KOPT-K1 (cell line): ENCODE data around the gene ME1.
"Not testable (repeated sequence)": the region's sequence is repeated elsewhere in the genome, so short reads cannot be mapped to it uniquely, and the experiment has no call there.

Experiments used
- H3K27ac ChIP-seq: fragments of 200-600 bp; sonication (generic); 2 replicates; pipeline ENCODE4 v1.5.1; 2016; ENCODE audit warnings: antibody characterized with exemption, mild to moderate bottlenecking, low read depth, low read length; ENCODE audit not compliant: poor library complexity, severe bottlenecking
- H3K36me3 ChIP-seq: fragments of 200-600 bp; sonication (generic); 2 replicates; pipeline ENCODE4 v1.5.1; 2017; ENCODE audit warnings: antibody characterized with exemption, mild to moderate bottlenecking, low read length, moderate library complexity; ENCODE audit not compliant: insufficient read depth
- H3K9me3 ChIP-seq: fragments of 200-600 bp; sonication (generic); 2 replicates; pipeline ENCODE4 v1.5.1; 2017; ENCODE audit warnings: antibody characterized with exemption, low read length, mild to moderate bottlenecking; ENCODE audit not compliant: insufficient read depth, poor library complexity, severe bottlenecking

ME1 gene

GRCh38 chr6:83403191-83403590 is 27.7 kb downstream of the ME1 start:
- Histone ChIP-seq H3K9me3 (no peaks in the 10 kb centered on the region), H3K27ac (no peak overlapping the region), H3K36me3 (no peaks in the 10 kb centered on the region)

GRCh38 chr6:83389606-83390005 is 41.2 kb downstream of the ME1 start:
- no peak overlapping the region for H3K27ac ChIP-seq
- H3K9me3 ChIP-seq, result no peaks in the 10 kb centered on the region
- H3K36me3 ChIP-seq, result no peaks in the 10 kb centered on the region

GRCh38 chr6:83385473-83385872 is 45.4 kb downstream of the ME1 start:
- Histone ChIP-seq H3K27ac (no peak overlapping the region), H3K36me3 (no peaks in the 10 kb centered on the region)

DNA sequence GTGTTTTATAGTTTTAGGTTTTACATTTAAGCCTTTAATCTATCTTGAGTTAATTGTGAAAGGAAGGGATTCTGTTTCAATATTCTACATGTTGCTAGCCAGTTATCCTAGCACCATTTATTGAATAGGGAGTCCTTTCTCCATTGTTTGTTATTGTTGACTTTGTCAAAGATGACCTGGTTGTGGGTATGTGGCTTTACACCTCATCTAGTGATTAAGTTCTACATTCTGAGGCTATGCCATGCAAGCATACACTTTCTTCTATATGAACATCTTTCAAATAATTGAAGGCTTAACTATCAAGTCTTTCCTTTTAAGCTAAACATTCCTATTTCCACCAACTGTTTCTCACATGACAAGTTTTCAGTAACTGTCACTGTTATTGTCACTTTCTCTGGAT is 46.1 kb downstream of the ME1 start:
- H3K27ac ChIP-seq, result no peak overlapping the region
- H3K9me3 ChIP-seq, result no peaks in the 10 kb centered on the region
- H3K36me3 ChIP-seq, result no peaks in the 10 kb centered on the region

More at GRCh38 chr6:83385473-83385872, 45.4 kb downstream of the ME1 start:
- H3K9me3 ChIP-seq, result no peaks in the 10 kb centered on the region

- no peaks in the 10 kb centered on the region for H3K9me3 ChIP-seq
- H3K36me3 ChIP-seq, result no peaks in the 10 kb centered on the region
- no peak overlapping the region for H3K27ac ChIP-seq
Observed at GRCh38 chr6:83381949-83382348, 48.9 kb downstream of the ME1 start.

DNA sequence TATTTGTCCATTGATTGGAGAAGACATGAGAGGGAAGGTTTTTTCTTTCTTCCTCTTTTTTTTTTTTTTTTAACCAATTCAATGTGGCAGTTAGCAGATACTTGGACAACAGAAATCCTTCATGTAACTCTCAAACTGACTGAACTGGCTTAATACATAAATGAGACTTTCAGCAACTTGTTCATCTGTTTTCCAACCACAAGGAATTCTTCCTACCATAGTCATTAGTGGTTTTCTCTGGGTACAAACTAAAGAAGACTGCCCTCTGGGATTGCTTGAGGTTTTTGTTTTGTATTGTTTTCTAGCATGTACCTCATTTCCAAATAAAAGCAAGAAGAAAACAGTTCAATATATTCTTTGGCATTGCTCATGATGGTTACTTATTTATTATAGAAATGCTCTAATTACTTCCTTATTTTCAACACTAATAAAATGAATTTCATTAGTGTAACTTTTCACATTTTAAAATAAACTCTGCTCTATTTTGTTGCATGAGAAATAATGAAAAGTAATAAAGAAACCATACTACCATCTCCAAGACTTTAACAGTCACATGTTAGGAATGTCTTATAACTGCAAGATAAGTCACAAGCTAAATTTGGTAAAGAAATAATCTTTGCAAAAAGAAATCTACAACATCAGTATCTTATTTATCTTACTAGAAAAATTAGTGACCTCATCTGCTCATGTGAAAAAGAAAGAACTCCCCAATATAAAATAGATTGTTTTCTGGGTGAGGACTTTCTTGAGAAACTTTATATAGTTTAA is 52.0 kb downstream of the ME1 start:
- Histone ChIP-seq H3K9me3 (no peaks in the 10 kb centered on the region), H3K36me3 (no peaks in the 10 kb centered on the region), H3K27ac (no peak overlapping the region)

DNA sequence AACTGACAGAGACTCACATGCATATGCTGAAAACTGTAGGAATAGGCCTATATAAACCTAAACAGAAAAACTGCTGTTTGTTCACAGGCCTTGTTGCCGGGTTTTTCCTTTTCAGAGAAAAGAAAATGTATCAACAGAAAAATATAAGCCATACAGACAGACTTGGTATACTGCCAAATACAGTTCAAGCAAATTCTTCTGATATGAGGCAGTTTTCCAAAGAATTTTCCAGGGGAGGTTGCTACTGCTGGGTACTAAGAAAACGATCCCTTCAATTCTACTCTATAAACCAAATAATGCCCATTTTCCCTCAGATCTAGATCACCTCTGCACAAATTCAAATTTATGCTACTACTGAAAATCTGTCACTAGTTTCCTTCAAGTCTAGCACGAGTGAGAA is 59.4 kb downstream of the ME1 start:
- Histone ChIP-seq H3K27ac (no peak overlapping the region), H3K36me3 (no peaks in the 10 kb centered on the region), H3K9me3 (no peaks in the 10 kb centered on the region)

DNA sequence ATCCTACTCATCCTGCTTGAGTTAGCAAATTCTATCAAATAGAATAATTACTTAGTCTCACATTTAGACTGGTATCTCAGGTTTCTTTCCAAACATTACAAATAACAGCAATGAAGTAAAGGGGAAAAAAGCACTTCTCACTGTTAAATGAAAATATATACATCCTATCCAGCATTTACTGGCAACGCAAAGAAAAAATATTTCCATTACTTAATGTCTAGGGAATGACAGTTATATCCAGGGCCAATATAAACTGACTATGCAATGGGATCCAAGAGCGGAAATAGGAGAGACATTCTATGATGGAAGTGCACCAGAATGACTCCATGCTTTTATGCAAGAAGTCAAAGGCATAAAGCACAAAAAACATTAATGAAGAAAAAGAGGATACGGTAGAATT is 60.3 kb downstream of the ME1 start:
- H3K27ac ChIP-seq, result no peak overlapping the region
- H3K9me3 ChIP-seq, result no peaks in the 10 kb centered on the region
- no peaks in the 10 kb centered on the region for H3K36me3 ChIP-seq

GRCh38 chr6:83369692-83370091 is 61.2 kb downstream of the ME1 start:
- H3K27ac ChIP-seq, result no peak overlapping the region
- no peaks in the 10 kb centered on the region for H3K36me3 ChIP-seq
- no peaks in the 10 kb centered on the region for H3K9me3 ChIP-seq

DNA sequence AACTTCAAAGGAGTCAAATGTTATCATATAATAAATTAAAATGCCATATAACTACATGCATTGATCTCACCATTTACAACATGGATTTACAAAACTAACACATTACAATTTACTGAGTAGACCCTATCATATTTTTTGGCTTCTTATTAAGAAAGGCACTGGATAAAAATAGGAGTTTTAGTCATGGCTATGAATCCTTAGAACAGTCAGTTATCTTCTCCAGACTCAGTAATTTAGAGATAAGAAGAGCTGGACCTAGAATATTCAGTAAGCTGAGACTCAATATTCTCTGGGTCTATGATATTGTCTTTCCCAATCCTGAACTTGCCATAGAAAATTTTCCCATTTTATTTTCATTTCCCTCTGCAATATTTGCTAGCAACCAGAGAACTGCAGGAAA is 62.3 kb downstream of the ME1 start:
- no peaks in the 10 kb centered on the region for H3K36me3 ChIP-seq
- H3K27ac ChIP-seq, result no peak overlapping the region
- H3K9me3 ChIP-seq, result no peaks in the 10 kb centered on the region

DNA sequence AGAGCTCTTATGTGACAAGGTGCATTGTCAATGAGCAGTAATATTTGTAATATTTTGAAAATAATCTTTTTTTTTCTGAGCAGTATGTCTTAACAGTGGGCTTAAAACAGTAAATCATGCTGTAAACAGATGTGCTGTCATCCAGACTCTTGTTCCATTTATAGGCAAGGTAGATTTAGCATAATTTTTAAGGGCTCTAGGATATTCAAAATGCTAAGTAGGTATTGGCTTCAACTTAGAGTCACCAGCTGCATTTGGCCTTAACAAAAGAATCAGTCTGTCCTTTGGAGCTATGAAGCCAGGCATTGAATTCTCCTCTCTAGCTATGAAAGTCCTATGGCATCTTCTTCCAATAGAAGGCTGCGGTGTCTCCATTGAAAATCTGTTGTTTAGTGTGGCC is 63.7 kb downstream of the ME1 start:
- Histone ChIP-seq H3K27ac (no peak overlapping the region), H3K36me3 (no peaks in the 10 kb centered on the region), H3K9me3 (no peaks in the 10 kb centered on the region)

DNA sequence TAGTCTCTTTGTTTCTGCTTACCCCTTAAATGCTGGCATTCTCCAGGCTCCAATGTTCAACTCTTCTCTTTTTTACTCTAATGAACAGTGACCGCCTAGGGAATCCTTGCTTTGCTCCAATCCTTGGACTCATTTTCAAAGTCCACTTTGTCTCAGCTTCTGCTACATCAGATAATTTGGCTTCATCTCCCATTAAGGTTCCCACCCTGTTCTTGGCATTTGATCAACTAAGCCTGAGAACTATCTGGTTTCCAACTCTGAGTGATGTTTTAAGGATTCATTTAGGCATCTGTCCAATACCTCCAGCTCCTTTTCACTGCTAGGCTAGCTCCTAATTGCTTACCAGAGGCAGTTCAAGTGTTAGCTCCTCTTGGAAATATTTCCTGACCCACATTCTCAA is 64.9 kb downstream of the ME1 start:
- H3K9me3 ChIP-seq, result no peaks in the 10 kb centered on the region
- no peaks in the 10 kb centered on the region for H3K36me3 ChIP-seq
- no peak overlapping the region for H3K27ac ChIP-seq

GRCh38 chr6:83362349-83362748 is 68.5 kb downstream of the ME1 start:
- H3K27ac ChIP-seq, H3K9me3 ChIP-seq, H3K36me3 ChIP-seq: not testable (repeated sequence)

DNA sequence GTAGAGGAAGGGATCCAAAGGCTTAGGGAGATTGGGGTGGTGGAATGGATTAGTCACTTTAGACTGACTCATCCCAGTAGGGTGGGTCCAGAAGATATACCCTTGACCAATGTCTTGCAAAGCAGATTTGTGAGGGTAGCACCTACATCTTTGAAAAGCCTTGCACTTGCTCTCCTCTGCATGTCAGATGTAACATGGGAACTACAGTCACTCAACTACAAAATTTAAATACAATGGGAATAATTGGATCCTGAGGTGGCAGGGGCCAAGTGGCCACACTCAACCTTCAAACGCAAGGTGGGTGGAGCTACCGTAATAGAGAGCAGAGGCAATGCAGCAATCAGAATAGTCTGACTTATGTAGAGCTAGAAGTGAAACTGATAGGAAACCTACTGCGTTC is 71.2 kb downstream of the ME1 start:
- Histone ChIP-seq H3K36me3 (no peaks in the 10 kb centered on the region), H3K27ac (no peak overlapping the region), H3K9me3 (no peaks in the 10 kb centered on the region)

GRCh38 chr6:83354747-83355146 is 76.1 kb downstream of the ME1 start:
- no peaks in the 10 kb centered on the region for H3K36me3 ChIP-seq
- H3K27ac ChIP-seq, result no peak overlapping the region
- no peaks in the 10 kb centered on the region for H3K9me3 ChIP-seq

GRCh38 chr6:83352424-83353061 is 78.3 kb downstream of the ME1 start:
- Histone ChIP-seq H3K27ac (no peak overlapping the region), H3K9me3 (no peaks in the 10 kb centered on the region), H3K36me3 (no peaks in the 10 kb centered on the region)
